K562 (cell line): ENCODE data around the gene AGPAT3. TPM values are rescaled to one million over a fixed set of nuclear protein-coding genes. Genes with fewer than 3 reads are reported as not detected.

Source experiments
- BRD9 ChIP-seq: fragments of 450-650 bp; IDR thresholded peaks from 2 replicates; pipeline ENCODE4 v1.6.1; 2018; ENCODE audit warnings: low read depth; ENCODE audit not compliant: partially characterized antibody
- CSDE1 ChIP-seq, 2 experiments: fragments of 450-650 bp; IDR thresholded peaks; 2 replicates each; pipeline ENCODE4 v1.6.1; 2016; ENCODE audit warnings: mild to moderate bottlenecking in 1 of 2
- DIDO1 ChIP-seq: fragments of 450-650 bp; IDR thresholded peaks from 2 replicates; pipeline ENCODE4 v1.6.1; 2016; ENCODE audit warnings: low read depth, missing biosample characterization, missing genetic modification characterization
- GATA2 ChIP-seq: sonication (generic); formaldehyde crosslinking; IDR thresholded peaks from 2 replicates; pipeline ENCODE4 v1.4.0; 2020; ENCODE audit warnings: mild to moderate bottlenecking, missing genetic modification reagents
- MLLT1 ChIP-seq, 2 experiments: fragments of 450-650 bp; IDR thresholded peaks; 2 replicates each; pipeline ENCODE4 v1.6.1; 2016
- PHF8 ChIP-seq: fragments of 200-600 bp; sonication (generic); IDR thresholded peaks from 2 replicates; pipeline ENCODE4 v1.6.1; 2012; ENCODE audit warnings: mixed run types, mild to moderate bottlenecking, inconsistent platforms, low read length, moderate library complexity, borderline replicate concordance
- REST ChIP-seq, 2 experiments: fragments of 450-650 bp; formaldehyde crosslinking in 1 of 2; IDR thresholded peaks; 2 replicates each; pipeline versions ENCODE4 v1.4.0 to v1.6.1; 2014 to 2020; ENCODE audit warnings: mild to moderate bottlenecking in 2 of 2, borderline replicate concordance in 1 of 2, low read depth in 1 of 2
- TBL1XR1 ChIP-seq, 2 experiments: IDR thresholded peaks; 2 replicates each; pipeline ENCODE4 v1.6.1; 2012; ENCODE audit warnings: improper control_type of control experiment in 2 of 2, low read length in 2 of 2, mild to moderate bottlenecking in 1 of 2
- TGIF2 ChIP-seq: sonication (generic); formaldehyde crosslinking; IDR thresholded peaks from 2 replicates; pipeline ENCODE4 v1.8.1; 2022; ENCODE audit warnings: mild to moderate bottlenecking, missing genetic modification reagents, moderate library complexity
- ZBTB33 ChIP-seq: sonication (generic); formaldehyde crosslinking; IDR thresholded peaks from 2 replicates; pipeline ENCODE4 v1.8.1; 2023; ENCODE audit warnings: mild to moderate bottlenecking, missing genetic modification reagents
- ZFX ChIP-seq: sonication (generic); formaldehyde crosslinking; IDR thresholded peaks from 2 replicates; pipeline ENCODE4 v1.8.0; 2022; ENCODE audit warnings: mild to moderate bottlenecking, missing genetic modification reagents, moderate library complexity
- ZNF384 ChIP-seq: IDR thresholded peaks from 2 replicates; pipeline ENCODE4 v1.6.1; 2012; ENCODE audit warnings: low read depth, low read length, improper control_type of control experiment
- ZNF395 ChIP-seq: fragments of 200-800 bp; sonication (Bioruptor generic); IDR thresholded peaks from 2 replicates; pipeline ENCODE4 v1.6.1; 2017; ENCODE audit warnings: missing genetic modification characterization, missing compliant biosample characterization
- polyA plus RNA-seq, 8 experiments: library from polyadenylated mRNA; depleted of rRNA in 4 of 8; stranded (reverse) in 5 of 8; unstranded in 3 of 8; fragments of >200 nt; fragmentation: Nextera tagmentation in 2 of 8; fragmentation: Illumina TruSeq in 1 of 8; extraction: Ambion mirVana in 2 of 8; extraction: Trizol in 1 of 8; gene quantifications; 2 replicates each; pipeline versions ENCODE4 v1.2.1 to v1.2.3, GENCODE V29; 2011 to 2014; ENCODE audit warnings: inconsistent platforms in 1 of 8, missing spikeins in 1 of 8
- total RNA-seq, 7 experiments: library from RNA; depleted of rRNA in 6 of 7; stranded (reverse); fragments of >200 nt in 6 of 7; fragmentation: Illumina TruSeq in 2 of 7; extraction: Trizol in 2 of 7; gene quantifications; 2 replicates each; pipeline versions ENCODE4 v1.2.1 to v1.2.3, GENCODE V29; 2011 to 2021; ENCODE audit warnings: low replicate concordance in 1 of 7

Gene AGPAT3
- total and polyA plus RNA-seq, 9 of the 15 experiments (the other 6 are each of a cell fraction or from before 2014, with no cell fraction given), result 1.5 to 88.4 (median 35.7) TPM

GRCh38 chr21:43827015-43827611 is 37.9 kb upstream of the AGPAT3 start (continued):
- TF ChIP-seq REST (IDR thresholded peaks at IDR 0.05; ENCODE audit: borderline replicate concordance) (no peak), REST (CRISPR knock-in tag; IDR thresholded peaks at IDR 0.05; ENCODE audit: low read depth) (no peak), BRD9 (no peak), ZBTB33 (CRISPR knock-in tag) (0 out of 2 replicates have a peak, but pooled peaks have one; percentile 31), TBL1XR1 (IDR thresholded peaks at IDR 0.05; ENCODE audit: low read length in 2 of 2) (no peak), CSDE1 (IDR thresholded peaks at IDR 0.05) (no peak), ZFX (CRISPR knock-in tag) (no peak), DIDO1 (tag) (no peak), ZNF395 (CRISPR knock-in tag) (no peak), TGIF2 (CRISPR knock-in tag) (no peak), GATA2 (CRISPR knock-in tag) (no peak), PHF8 (no peak), ZNF384 (peak; percentile 81), MLLT1 (IDR thresholded peaks at IDR 0.05) (0 out of 4 replicates have a peak, but pooled peaks of 1 of the 2 experiments have one; percentile 45)
